ENCODE measurements around the gene TTC7B.

Gene TTC7B

GRCh38 chr14:90568405-90568804 lies 247.8 kb downstream of the TTC7B start:
- TF ChIP-seq, protein P1, sequence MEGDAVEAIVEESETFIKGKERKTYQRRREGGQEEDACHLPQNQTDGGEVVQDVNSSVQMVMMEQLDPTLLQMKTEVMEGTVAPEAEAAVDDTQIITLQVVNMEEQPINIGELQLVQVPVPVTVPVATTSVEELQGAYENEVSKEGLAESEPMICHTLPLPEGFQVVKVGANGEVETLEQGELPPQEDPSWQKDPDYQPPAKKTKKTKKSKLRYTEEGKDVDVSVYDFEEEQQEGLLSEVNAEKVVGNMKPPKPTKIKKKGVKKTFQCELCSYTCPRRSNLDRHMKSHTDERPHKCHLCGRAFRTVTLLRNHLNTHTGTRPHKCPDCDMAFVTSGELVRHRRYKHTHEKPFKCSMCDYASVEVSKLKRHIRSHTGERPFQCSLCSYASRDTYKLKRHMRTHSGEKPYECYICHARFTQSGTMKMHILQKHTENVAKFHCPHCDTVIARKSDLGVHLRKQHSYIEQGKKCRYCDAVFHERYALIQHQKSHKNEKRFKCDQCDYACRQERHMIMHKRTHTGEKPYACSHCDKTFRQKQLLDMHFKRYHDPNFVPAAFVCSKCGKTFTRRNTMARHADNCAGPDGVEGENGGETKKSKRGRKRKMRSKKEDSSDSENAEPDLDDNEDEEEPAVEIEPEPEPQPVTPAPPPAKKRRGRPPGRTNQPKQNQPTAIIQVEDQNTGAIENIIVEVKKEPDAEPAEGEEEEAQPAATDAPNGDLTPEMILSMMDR (conservative IDR thresholded peaks at IDR 0.05; ENCODE audit: low read depth, low read length): no peak
- H3K79me2 ChIP-seq (ENCODE audit: insufficient read depth, low read depth): no peaks in the 10 kb centered on the region

DNA sequence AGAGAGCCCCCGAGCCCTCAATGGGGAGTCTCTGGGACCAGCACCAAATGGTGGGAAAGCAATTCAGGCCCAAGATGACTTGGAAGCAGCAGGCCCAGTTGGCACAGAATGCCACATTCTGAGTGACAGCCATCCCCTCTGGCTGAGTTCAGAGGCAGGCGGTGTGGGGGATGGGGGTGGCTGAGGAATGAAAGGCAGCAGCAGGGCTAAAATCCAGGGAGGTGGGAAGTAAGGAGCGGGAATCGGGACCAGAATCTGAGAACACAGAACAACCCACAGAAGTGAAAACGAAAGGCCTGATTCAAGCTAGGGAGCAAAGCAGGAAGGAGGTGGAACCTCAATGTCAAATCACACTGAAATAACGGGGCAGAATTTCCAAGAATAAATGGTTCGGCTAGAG lies 248.2 kb downstream of the TTC7B start:
- Histone ChIP-seq H3K4me1 (ENCODE audit: low read depth, poor library complexity, severe bottlenecking) (no peaks in the 10 kb centered on the region), H4K20me1 (ENCODE audit: insufficient read depth) (no peaks in the 10 kb centered on the region), H2AFZ (ENCODE audit: low read depth) (no peak overlapping the region), H3K79me2 (ENCODE audit: insufficient read depth, low read depth) (no peaks in the 10 kb centered on the region), H3K36me3 (ENCODE audit: insufficient read depth) (no peaks in the 10 kb centered on the region), H3K9ac (no peak overlapping the region), H3K4me2 (no peak overlapping the region), H3K27me3 (ENCODE audit: insufficient read depth, low read depth) (no peaks in the 10 kb centered on the region), H3K4me3 (IDR thresholded peaks at IDR 0.05; ENCODE audit: insufficient read depth, low read depth, low read length) (no peak overlapping the region), H3K27ac (no peak overlapping the region)
- TF ChIP-seq, protein P1 (conservative IDR thresholded peaks at IDR 0.05; ENCODE audit: low read depth, low read length): no peak

More at GRCh38 chr14:90568405-90568804, 247.8 kb downstream of the TTC7B start:
- Histone ChIP-seq H3K9ac (no peak overlapping the region), H3K4me1 (ENCODE audit: low read depth, poor library complexity, severe bottlenecking) (no peaks in the 10 kb centered on the region), H3K4me2 (no peak overlapping the region), H3K27me3 (ENCODE audit: insufficient read depth, low read depth) (no peaks in the 10 kb centered on the region), H3K36me3 (ENCODE audit: insufficient read depth) (no peaks in the 10 kb centered on the region), H4K20me1 (ENCODE audit: insufficient read depth) (no peaks in the 10 kb centered on the region), H3K4me3 (IDR thresholded peaks at IDR 0.05; ENCODE audit: insufficient read depth, low read depth, low read length) (no peak overlapping the region), H2AFZ (ENCODE audit: low read depth) (no peak overlapping the region), H3K27ac (no peak overlapping the region)

- no peaks in the 10 kb centered on the region for H3K79me2 ChIP-seq (ENCODE audit: insufficient read depth, low read depth)
- H3K36me3 ChIP-seq (ENCODE audit: insufficient read depth): no peaks in the 10 kb centered on the region
- H3K4me3 ChIP-seq (IDR thresholded peaks at IDR 0.05; ENCODE audit: insufficient read depth, low read depth, low read length): no peak overlapping the region
- H3K9ac ChIP-seq: no peak overlapping the region
- H3K4me1 ChIP-seq (ENCODE audit: low read depth, poor library complexity, severe bottlenecking): no peaks in the 10 kb centered on the region
- TF ChIP-seq, protein P1 (conservative IDR thresholded peaks at IDR 0.05; ENCODE audit: low read depth, low read length): no peak
- H4K20me1 ChIP-seq (ENCODE audit: insufficient read depth): no peaks in the 10 kb centered on the region
- H3K27ac ChIP-seq: no peak overlapping the region
- H2AFZ ChIP-seq (ENCODE audit: low read depth): no peak overlapping the region
- no peak overlapping the region for H3K4me2 ChIP-seq
- no peaks in the 10 kb centered on the region for H3K27me3 ChIP-seq (ENCODE audit: insufficient read depth, low read depth)
These were observed 249.0 kb downstream of the TTC7B start for GRCh38 chr14:90567191-90567590.

GRCh38 chr14:90566481-90566880 lies 249.7 kb downstream of the TTC7B start:
- no peak overlapping the region for H3K9ac ChIP-seq
- H3K4me3 ChIP-seq (IDR thresholded peaks at IDR 0.05; ENCODE audit: insufficient read depth, low read depth, low read length): no peak overlapping the region
- no peaks in the 10 kb centered on the region for H3K36me3 ChIP-seq (ENCODE audit: insufficient read depth)
- H3K27me3 ChIP-seq (ENCODE audit: insufficient read depth, low read depth): no peaks in the 10 kb centered on the region
- no peaks in the 10 kb centered on the region for H4K20me1 ChIP-seq (ENCODE audit: insufficient read depth)
- no peaks in the 10 kb centered on the region for H3K79me2 ChIP-seq (ENCODE audit: insufficient read depth, low read depth)
- TF ChIP-seq, protein P1 (conservative IDR thresholded peaks at IDR 0.05; ENCODE audit: low read depth, low read length): no peak
- no peak overlapping the region for H3K4me2 ChIP-seq
- no peak overlapping the region for H3K27ac ChIP-seq
- no peak overlapping the region for H2AFZ ChIP-seq (ENCODE audit: low read depth)
- H3K4me1 ChIP-seq (ENCODE audit: low read depth, poor library complexity, severe bottlenecking): no peaks in the 10 kb centered on the region

Measured in KMS-11 (cell line).